Measurements from ENCODE around the gene KRTAP4-8. TPM values are rescaled to one million over a fixed set of nuclear protein-coding genes. Genes with fewer than 3 reads are reported as not detected.

The KRTAP4-8 gene
- total and polyA plus RNA-seq, 2 of the 13 experiments (the other 11 are each of a cell fraction or from before 2014, with no cell fraction given), result not detected

DNA sequence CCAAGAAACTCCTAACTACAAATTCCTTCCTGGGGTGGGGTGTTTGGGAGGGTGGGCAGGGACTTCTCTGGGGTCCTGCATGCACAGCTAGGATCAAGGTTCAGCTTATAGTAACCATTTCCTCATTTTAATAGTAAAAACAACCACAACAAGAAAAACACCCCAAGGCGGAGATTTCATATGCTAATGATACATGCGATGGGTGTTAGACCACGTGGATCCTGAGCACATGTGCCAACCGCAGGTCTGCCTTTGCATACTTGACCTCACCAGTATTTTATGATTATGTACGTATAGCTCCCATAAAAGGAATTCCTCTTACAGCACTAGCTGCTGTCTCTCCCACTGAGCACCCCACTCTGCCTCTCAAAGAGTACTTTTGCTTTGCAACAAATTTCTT is 18.4 kb upstream of the KRTAP4-8 start (continued):
- TF ChIP-seq SCMH1 (CRISPR knock-in tag; IDR thresholded peaks at IDR 0.05; ENCODE audit: borderline replicate concordance), result no peak
- TF ChIP-seq ZNF484 (CRISPR knock-in tag; IDR thresholded peaks at IDR 0.05; ENCODE audit: borderline replicate concordance, low read depth), result no peak
- no peak for TF ChIP-seq ZNF557 (CRISPR knock-in tag; IDR thresholded peaks at IDR 0.05)
- no peak for TF ChIP-seq ZNF337 (CRISPR knock-in tag; IDR thresholded peaks at IDR 0.05; ENCODE audit: borderline replicate concordance, low read depth)
- no peak for TF ChIP-seq PBX3 (CRISPR knock-in tag; IDR thresholded peaks at IDR 0.05; ENCODE audit: borderline replicate concordance)
- TF ChIP-seq, protein P1, sequence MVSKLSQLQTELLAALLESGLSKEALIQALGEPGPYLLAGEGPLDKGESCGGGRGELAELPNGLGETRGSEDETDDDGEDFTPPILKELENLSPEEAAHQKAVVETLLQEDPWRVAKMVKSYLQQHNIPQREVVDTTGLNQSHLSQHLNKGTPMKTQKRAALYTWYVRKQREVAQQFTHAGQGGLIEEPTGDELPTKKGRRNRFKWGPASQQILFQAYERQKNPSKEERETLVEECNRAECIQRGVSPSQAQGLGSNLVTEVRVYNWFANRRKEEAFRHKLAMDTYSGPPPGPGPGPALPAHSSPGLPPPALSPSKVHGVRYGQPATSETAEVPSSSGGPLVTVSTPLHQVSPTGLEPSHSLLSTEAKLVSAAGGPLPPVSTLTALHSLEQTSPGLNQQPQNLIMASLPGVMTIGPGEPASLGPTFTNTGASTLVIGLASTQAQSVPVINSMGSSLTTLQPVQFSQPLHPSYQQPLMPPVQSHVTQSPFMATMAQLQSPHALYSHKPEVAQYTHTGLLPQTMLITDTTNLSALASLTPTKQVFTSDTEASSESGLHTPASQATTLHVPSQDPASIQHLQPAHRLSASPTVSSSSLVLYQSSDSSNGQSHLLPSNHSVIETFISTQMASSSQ (IDR thresholded peaks at IDR 0.05; ENCODE audit: low read depth), result no peak
- TF ChIP-seq, protein P1 (CRISPR knock-in tag; IDR thresholded peaks at IDR 0.05; ENCODE audit: borderline replicate concordance), result no peak
- TF ChIP-seq SOX6 (IDR thresholded peaks at IDR 0.05), result no peak
- no peak for TF ChIP-seq SOX6 (CRISPR knock-in tag; IDR thresholded peaks at IDR 0.05)

All from HepG2 (cell line).